Stimulated activated CD8-positive, alpha-beta memory T cell treated with anti-CD3 and anti-CD28 coated beads, Interleukin-15, amount 100 ng/mL, for 24 hours (primary cell): ENCODE measurements around the gene MOAP1.
A peak's percentile ranks its signal among the peaks of the same experiment; 100 is the strongest.
"Not testable (repeated sequence)": the region's sequence is repeated elsewhere in the genome, so short reads cannot be mapped to it uniquely, and the experiment has no call there.

ENCODE experiments used
- DNase-seq: peaks from one replicate; pipeline ENCODE4 v3.0.0-alpha.2; 2020; ENCODE audit warnings: low read depth

MOAP1 gene, protein sequence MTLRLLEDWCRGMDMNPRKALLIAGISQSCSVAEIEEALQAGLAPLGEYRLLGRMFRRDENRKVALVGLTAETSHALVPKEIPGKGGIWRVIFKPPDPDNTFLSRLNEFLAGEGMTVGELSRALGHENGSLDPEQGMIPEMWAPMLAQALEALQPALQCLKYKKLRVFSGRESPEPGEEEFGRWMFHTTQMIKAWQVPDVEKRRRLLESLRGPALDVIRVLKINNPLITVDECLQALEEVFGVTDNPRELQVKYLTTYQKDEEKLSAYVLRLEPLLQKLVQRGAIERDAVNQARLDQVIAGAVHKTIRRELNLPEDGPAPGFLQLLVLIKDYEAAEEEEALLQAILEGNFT

DNA sequence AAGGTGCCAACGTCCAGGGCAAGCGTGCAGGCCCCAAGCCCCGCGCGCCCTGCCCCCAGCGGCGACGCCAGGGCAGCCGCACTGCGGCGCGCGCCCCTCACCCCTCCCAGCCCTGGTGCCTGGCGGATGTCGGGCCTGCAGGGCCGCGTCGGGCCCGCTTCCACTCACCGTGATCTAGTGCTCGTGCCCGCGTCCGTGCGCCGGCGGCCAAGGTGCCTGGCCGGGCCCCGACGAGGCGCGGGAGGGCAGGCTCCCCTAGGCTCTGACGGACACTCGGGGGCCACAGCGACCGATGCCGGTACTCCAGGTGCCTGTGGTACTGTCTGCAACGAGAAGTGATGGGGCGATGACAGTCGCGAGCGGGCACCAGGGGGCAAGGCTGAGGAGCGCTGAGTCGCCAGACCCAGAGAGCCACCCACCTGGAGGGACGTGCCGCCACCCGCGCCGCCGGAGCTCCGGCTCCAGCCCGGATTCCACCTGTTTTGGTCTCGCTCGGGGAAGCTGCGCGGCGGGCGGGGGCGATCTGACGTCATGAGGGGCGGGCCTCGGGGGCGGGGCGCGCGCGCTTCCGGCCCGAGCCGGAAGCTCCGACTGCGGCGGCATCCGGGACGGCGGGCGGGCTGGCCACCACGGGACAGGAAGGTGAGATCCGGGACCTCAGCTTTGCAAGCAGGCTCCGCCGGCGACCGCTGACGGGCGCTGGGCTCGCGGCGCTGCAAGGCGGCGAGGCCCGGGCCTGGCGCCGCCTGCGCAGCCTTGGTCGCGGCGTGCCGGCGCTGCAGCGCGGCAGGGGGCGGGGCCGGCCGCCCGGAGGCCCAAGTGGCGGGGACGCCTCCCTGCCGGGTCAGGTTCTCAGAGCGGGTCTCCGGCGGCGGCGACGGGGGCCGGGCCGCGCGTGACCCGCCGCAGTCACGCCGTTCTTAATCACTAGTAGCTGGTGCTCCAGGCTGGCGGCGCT lies at the start of gene MOAP1, which contains the start of gene LYSET:
Gene MOAP1 (minus strand): TSS at position 507 of the 958 bp plus-strand sequence. CDS start 655 bp downstream, outside the sequence.
Gene LYSET (plus strand): TSS at position 927 of the 958 bp plus-strand sequence. CDS start 89 bp downstream, outside the sequence.
- DNase-seq = peak; percentile 77

DNA sequence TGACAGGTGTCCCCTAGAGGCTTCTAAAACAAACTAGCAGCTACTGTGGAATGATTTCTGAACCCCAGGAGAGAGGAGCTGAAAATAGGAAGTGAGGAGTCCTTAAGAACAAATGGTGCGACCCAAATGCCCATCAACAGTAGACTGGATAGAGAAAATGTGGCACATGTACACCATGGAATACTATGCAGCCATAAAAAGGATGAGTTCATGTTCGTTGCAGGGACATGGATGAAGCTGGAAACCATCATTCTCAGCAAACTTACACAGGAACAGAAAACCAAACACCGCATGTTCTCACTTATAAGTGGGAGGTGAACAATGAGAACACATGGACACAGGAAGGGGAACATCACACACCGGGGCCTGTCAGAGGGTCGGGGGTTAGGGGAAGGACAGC lies 48.4 kb upstream of the MOAP1 start:
- not testable (repeated sequence) for DNase-seq

DNA sequence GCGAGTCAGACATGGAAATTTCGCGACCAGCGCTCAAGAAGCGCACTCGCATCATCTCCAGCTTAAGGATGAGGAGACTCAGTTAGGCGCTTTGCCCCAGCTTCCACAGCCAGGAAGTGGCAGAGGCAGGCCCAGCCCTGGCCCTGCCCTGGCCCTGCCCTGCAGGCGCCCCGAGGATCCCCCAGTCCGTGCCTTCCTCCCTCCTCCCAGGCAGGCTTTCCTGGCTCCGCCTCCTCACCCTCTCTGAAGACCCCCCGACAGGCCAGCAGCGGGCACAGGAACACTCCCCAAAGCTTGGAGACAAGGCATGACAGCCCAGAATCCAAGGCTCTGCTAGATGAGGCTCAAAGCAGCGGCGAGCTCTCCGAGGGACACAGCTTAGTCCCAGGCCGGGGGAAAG lies 47.5 kb upstream of the MOAP1 start:
- no peak for DNase-seq

DNA sequence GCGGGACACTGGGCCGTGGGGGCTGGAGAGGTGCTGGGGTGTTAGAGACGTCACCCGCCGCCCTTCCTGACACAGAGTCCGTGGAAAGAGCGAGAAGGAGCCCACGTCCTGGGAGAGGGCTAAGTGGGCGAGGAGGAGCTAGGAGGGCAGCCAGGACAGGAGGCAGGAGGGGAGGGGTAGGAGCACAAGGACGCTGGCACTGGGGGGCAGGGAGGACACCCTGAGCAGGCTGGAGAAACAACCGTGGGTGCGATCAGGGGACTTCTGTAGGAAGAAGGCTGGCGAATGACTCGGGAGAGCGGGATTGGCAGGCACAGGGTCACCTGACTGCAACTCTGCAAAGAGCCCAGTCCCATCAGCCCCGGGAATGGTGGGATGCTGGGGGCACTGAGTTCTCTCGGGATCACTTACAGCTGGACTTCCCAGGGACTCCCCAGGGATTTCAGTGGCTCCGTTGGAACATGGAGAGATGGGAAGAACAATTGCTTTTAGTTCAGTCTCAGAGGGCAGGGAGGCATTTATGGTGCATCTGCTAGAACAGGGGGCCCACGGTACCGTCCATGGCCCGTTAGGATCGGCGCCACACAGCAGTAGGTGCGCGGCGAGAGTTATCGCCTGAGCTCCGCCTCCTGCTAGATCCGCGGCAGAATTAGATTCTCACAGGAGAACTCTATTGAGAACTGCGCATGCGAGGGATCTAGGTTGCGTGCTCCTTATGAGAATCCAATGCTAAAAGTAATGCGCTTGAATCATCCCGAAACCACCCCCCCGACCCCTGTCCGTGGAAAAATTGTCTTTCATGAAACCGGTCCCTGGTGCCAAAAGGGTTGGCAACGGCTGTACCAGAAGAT lies 46.7 kb upstream of the MOAP1 start:
- DNase-seq = no peak

DNA sequence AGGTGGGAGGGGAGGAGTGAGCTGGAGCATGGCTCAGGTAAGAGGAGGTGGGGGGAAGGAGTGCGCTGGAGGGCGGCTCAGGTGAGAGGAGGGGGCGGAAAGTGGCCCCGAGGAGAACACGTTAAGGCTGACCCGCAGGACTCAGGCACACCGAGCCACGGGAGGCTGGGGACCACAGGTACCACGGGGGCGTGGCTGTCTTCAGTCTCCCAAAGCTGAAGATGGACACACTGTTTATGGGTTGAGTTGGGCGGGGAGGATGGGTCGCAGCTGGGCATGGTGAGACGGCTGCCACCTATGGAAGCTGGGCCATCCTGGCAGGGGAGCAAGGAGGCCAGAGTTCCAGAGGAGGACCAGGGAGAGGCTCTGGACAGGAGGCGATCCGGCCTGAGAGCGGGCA lies 45.8 kb upstream of the MOAP1 start:
- no peak for DNase-seq

DNA sequence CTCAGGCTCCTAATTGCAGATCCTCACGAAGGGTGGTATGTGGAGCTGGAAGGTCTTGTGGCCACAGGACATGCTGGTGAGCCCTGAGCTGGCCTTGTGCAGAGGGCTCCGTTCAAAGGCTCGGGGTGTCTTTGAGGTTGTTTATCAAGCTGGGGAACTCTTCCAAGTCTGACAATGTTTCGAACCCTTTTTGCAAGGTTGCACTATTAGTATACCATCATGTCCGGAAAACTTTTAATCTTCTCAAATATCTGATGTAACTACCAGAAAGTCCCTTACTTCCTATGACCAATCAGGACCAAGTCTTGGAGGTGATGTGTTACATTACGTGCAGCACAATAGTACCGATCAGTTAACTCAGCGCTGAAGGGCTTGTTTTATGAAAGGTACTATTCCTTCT lies 43.9 kb upstream of the MOAP1 start:
- DNase-seq = no peak

DNA sequence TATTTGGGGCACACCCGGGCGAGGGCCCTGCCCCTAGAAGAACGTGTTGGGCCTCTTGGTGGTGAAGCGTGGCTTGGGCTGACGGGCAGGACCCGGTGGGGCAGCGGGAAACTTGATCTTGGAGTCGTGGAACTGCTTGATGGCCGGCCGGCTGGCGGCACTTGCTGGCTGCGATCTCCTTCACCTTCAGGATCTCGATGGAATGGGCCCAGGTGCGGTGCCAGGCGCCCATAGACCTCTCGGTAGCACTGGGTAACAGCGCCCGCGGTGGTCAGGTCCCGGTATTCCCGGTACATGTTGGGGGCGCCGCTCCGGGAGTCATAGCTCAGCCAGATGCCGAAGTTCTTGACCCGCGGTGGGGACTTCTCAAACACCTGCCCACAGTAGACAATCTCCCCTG lies 38.9 kb upstream of the MOAP1 start:
- DNase-seq = no peak

DNA sequence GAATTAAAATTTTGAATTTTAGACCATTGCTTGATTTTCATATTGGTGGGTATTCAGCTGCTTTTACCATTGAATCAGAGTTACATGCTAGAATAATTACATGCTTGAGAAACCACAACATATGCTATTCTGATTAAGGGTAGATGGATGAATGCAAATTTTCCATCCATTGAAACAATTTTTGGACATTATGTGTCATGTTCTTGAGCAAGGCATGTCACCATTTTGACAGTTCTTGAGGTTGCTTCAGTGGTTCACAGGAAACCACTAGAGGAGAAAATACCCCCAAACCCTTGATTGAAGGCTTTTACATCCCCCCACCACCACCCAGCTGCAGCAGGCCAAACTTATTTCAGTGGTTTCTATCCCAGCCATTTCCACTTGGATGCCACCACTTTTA lies 35.8 kb upstream of the MOAP1 start:
- DNase-seq = no peak

DNA sequence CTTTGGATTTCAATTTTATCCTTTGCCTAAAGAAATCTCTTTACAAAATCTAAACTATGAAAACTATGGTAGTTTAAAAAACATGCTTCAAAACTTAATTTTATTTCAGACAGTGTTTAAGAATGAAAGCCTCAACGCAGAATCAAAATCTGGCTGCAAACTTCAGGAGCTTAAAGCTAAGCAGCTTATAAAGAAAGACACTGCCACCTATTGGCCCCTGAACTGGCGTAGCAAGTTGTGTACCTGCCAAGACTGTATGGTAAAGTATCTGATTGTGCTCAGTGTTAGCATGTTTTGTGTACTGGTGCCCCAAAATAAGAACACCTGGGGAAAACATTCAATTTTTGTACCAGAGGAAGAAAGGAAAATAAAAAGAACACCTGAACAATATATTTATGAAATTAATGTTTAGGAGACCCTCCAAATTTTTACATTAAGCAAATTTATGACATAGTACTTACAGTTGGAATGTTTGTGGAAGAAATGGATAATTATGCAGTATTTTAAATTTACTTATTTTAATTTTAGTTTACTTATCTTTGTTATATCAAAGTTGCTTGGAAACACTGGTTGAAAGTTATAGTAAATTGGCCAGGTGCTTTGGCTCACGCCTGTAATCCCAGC lies 34.5 kb upstream of the MOAP1 start:
- no peak for DNase-seq

DNA sequence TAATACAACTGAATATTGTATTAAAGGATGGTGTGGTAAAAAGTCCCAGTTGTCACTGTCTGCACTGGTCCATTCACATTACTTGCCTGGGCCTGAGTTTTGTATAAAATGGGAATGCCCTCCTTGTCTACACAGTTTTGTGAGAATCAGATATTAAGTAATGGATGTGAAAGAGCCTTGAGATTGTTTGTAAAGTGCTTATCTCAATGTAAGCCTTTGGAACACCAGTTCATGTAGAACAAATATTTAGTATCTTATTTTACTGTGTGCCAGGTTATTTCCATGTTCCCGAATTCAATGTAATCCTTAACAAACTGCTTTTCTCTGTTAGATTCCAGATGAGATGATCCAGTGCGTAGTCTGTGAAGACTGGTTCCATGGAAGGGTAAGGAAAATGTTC lies 29.9 kb upstream of the MOAP1 start:
- DNase-seq = no peak

DNA sequence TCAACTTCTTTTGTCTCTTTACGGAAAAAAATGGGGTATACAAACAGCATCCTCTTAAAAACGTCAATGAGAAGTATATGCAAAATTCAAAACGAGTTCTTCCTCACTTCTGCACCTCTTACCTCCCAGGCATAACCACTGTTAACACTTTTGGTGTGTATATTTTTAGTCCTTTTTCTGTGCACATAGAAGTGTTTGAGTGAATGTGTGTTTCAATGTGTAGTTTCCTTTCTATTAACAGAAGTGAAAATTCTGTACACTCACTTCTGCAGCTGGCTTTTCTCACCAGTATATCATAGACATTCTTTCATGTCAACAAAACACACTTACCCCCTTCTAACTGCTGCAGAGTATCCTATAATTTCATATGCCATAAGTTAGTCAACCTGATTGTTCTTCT lies 27.7 kb upstream of the MOAP1 start:
- no peak for DNase-seq

DNA sequence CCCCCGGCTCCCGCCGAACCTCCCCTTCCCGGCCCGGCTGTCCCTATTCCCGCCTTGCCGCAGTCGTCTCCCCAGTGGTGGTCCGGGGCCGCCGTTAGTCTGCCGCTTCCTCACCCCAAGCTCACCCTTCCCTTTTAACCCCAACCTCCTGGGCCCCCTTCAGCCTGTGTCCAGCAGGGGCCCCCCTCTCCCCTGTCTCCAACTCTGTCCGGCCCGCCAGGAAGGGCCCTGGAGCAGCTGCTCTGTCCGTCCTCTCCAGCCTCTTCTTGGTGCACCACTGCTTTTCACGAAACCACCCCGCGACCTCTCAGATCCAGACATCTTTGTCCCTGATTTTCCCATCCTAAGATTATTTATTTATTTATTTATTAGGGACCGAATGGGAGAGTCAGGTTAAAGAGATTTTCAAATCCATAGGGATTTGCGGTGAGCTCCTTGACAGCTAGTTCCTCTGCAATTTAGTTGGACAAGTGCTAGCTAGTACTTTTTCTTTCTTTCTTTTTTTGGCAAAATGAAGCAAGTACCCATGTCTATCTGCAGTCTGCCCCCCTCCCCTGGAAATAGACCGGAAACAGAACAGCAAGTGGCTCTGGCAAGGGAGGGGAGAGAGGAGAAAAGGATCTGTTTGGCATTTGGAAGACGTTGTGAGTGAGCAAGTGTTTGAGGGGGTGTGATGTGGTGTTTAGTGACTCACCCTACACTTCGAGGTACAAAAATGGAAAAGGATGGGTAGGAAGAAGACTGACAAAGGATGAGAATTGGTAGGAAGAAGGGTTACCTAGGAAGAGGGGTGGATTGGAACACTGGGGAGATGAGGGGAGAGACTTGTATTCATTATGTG lies 23.0 kb upstream of the MOAP1 start:
- DNase-seq = no peak

DNA sequence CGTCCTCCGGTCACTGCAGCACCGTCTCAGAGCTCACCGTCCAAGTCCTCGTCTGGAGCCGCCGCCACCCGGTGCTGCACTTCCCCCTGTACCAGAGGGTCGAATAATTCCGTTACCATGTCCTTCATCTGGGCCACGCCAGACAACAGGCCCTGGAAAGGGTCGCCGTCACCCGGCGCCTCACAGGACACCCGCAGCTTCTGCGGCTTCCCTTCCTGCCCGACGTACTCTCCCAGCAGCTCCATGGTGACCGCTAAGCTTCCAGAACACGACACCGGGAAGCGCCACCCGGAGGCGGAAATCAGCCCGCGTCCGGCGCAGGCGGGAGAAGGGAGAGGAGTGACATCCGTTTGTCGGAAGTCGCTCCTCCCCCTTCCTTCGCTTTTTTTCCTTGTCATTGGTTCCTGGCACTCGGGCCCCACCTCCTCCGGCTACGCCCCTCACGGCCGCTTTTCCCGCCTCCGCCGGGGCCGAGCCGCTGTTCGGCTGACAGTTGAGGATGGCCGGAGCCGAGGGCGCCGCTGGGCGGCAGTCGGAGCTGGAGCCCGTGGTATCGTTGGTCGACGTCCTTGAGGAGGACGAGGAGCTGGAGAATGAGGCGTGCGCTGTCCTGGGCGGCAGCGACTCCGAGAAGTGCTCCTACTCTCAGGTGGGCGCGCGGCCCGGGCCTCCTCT lies 22.2 kb upstream of the MOAP1 start, which contains the start of the genes GON7 and UBR7:
Gene GON7 (minus strand): TSS at position 273 of the 675 bp plus-strand sequence. CDS start 28 bp downstream, at position 245.
Gene UBR7 (plus strand): TSS at position 464 of the 675 bp plus-strand sequence. CDS start 36 bp downstream, at position 500.
- DNase-seq = peak; percentile 61

DNA sequence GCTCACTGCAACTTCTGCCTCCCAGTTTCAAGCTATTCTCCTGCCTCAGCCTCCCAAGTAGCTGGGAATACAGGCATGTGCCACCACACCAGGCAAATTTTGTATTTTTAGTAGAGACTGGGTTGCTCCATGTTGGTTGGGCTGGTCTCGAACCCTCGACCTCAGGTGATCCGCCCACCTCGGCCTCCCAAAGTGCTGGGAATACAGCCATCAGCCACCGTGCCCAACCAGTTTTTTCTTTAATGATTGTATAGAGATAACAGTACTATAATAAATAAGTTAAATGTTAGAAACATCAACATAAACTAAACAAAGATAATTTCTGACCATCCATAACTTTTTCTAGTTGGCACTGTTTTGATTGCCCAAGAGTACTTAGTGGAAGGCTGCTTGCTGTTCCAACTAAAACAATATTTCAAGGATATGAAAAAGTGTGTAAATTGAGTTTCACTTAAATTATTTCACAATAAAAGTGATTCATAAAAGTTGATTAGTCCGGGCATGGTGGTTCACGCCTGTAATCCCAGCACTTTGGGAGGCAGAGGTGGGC lies 16.5 kb upstream of the MOAP1 start:
- DNase-seq = no peak

DNA sequence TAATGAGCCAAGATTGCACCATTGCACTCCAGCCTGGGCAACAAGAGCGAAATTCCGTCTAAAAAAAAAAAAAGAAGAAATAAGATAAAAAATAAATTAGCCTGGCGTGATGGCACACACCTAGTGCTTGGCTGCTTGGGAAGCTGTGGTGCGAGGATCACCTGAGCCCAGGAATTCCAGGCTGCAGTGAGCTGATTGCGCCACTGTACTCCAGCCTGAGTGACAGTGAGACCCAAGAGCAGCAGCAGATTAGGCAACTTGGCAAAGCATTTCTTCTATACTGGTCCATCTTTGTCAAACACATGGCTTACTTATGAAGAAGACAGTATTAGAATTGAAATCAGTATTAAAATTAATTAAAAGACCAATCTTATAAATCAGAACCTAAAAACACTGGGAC lies 15.9 kb upstream of the MOAP1 start:
- no peak for DNase-seq

DNA sequence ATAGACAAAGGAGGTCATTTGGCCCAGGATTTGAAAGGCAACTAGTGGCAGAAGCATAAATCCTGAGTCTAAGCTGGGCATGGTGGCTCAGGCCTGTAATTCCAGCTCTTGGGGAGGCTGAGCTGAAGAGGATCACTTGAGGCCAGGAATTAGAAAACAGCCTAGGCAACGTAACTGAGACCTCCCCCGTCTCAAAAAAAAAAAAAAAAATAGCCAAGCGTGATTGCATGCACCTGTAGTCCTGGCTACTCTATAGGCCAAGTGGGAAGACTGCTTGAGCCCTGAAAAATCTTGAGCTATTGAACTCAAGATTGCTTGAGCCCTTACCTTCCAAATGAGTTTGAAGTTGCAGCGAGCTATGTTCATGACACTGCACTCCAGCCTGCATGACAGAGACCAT lies 14.3 kb upstream of the MOAP1 start:
- DNase-seq = no peak

DNA sequence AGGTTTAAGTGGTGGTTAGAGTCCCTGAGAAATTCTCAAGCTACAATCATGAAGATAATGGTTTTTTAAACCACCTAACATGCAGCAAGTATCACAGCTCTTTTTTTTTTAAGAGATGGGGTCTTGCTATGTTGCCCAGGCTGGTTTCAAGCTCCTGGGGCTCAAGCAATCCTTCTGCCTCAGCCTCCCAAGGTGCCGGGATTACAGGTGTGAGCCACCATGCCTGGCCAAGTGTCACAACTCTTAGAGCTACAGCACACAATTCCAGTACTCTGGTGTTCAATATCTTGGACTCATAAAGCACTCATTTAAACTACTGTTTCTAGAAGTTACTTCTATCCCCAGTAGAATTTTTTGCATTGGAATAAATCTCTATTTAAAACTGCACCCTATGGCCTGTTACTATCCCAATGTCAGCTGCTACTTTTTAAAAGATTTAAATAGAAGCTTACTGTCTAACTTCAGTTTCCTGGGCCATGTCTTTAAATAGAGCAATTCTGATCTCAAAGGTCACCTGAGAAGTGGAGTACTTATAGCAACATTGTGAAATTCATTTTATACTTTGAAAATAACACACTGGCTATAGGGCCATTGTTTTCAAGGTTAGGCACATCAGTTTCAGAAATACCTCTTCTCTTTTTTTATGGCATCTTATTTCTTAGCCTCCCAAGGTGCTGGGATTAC lies 10.8 kb upstream of the MOAP1 start:
- no peak for DNase-seq

DNA sequence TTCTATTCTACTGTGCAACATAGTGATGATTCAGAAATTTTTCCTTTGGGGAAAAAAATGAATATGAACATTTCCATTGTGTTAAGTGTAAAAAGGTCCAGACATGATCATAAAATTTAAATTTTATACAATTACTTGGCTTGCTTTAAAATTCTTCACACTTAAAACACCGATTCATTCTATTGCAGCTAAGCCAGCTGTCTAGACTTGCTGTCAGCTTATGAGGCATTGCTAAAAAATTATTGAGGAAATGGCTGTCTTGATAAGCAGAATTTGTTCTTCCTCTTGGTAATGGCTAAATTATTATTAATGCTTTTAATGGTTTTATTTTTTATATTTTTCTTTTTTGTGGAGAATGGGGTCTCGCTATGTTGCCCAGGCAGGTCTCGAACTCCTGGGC lies 2.3 kb upstream of the MOAP1 start:
- no peak for DNase-seq

DNA sequence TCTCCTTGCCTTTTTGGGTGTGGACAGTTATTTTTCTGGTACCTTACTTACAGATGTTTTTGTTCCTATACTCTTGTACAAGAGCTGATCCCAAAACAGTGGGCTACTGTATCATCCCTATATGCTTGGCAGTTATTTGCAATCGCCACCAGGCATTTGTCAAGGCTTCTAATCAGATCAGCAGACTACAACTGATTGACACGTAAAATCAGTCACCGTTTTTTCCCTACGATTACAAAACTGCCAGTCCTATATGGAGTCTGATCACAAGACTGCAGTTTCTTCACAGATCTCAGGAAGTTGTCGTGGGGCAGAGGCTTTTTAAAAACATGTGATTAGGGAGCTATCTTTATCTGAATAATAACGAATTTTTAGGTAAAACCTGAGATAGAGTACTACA lies 1.8 kb upstream of the MOAP1 start:
- no peak for DNase-seq
